GM13977 (cell line): ENCODE measurements around the gene TRIM28.

Experiments used
- DNase-seq: peaks from one replicate; pipeline ENCODE4 v3.0.0; 2012; ENCODE audit warnings: low spot score
- CTCF ChIP-seq: IDR thresholded peaks from 2 replicates; pipeline ENCODE4 v1.5.1; 2012; ENCODE audit warnings: mild to moderate bottlenecking, control low read depth; ENCODE audit not compliant: insufficient read depth; ENCODE audit errors: extremely low read depth, missing control alignments
- in situ Hi-C: fragments of 300-500 bp; cut with MboI; formaldehyde crosslinking; loops from one replicate; pipeline ENCODE4 v1.12.0; 2022; ENCODE audit warnings: low sequenced_read_pairs, low pct_unique_long_range_greater_than_20kb, mixed read lengths, inconsistent platforms; ENCODE audit not compliant: unreplicated experiment

Gene TRIM28

DNA sequence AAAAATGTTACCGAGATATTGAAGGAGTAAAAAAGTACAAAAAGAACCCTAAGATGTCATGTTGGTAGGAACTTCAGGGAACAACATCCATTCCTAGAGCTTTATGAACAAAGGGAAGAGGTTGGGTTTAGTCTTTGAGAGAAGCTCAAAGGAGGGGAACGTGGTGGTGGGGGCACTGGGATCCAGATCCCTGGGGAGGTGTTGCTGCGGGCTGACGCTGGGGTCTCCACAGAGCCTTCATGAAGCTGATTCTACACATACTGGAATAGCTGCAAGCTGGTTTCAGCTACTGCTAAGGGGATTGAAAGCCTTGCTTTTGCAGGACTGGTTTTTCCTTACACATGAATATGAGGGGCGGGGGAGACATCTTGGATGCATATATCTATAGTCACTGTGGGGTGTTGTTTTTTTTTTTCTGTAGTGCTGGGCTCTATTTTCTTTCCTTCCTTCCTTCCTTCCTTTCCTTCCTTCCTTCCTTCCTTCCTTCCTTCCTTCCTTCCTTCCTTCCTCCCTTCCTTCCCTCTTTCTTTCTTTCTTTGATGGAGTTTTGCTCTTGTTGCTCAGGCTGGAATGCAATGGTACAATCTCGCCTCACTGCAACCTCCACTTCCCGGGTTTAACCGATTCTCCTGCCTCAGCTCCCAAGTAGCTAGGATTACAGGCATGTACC lies 35.7 kb downstream of the TRIM28 start:
- no peak for TF ChIP-seq CTCF
- in situ Hi-C loops = no loop called here
- DNase-seq = no peak

DNA sequence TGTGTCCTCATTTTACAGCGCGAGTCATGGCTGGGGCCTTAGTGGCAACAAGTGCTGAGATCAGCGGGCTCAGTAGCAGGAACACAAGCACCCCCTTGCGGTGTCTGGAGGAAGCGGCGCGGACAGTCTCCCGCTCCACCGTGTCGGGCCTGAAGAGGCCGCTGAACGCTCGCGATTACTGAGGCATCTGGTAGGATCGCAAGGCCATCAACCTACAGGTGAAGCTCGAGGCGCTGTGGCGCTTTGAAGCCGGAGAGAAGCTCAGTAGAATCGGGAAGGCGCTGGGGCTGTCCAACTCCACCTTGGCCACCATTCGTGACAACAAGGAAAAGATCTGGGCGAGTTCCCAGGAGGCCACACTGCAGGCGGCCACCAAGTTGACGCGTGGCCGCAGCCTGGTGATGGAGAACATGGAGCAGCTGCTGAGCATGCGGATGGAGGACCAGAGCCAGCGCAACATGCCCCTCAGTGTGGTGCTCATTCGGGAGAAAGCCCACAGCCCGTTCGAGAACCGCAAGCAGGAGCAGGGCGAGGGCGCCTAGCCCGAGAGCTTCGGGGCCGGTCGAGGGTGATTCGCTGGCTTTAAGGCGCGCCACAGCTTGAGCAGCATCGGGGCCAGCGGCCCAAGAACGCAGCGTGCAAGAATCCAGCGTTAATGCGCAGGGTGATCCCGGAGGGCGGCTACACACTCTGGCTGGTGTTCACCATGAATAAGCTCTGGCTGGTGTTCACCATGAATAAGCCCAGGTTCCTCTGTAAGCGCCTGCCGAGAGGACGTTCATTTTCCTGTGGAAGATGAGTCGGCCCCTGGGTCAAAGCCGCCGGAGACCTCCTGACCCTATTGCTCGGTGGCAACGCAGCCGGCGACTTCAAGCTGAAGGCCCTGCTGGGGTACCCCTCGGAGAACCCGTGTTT lies 37.6 kb downstream of the TRIM28 start:
- peak; percentile 89 for DNase-seq
- TF ChIP-seq CTCF = peak; percentile 99
- in situ Hi-C loops = no loop called here

DNA sequence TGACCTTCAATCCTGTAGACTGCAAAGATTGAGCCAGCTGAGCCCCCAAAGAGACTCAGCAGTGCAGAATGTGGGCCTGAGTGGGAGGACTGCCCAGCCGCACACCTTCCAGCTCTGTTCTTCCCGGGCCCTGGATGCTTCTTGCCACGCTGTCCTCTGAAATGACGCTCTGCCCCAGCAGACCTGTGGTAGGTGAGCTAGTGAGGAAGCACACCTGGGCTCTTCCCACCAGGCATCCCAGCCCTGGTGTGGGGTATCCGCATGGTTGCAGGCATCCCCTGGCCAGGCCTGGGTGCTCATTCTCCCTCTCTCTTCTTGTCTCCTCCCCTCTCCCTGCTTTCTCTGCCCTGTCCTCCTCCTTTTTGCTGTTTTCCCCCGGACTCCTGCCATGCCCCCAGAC lies 39.1 kb downstream of the TRIM28 start:
- in situ Hi-C loops = no loop called here
- no peak for TF ChIP-seq CTCF
- no peak for DNase-seq

GRCh38 chr19:58584498-58585441 lies 40.9 kb downstream of the TRIM28 start:
- in situ Hi-C loops = no loop called here
- no peak for DNase-seq
- no peak for TF ChIP-seq CTCF

DNA sequence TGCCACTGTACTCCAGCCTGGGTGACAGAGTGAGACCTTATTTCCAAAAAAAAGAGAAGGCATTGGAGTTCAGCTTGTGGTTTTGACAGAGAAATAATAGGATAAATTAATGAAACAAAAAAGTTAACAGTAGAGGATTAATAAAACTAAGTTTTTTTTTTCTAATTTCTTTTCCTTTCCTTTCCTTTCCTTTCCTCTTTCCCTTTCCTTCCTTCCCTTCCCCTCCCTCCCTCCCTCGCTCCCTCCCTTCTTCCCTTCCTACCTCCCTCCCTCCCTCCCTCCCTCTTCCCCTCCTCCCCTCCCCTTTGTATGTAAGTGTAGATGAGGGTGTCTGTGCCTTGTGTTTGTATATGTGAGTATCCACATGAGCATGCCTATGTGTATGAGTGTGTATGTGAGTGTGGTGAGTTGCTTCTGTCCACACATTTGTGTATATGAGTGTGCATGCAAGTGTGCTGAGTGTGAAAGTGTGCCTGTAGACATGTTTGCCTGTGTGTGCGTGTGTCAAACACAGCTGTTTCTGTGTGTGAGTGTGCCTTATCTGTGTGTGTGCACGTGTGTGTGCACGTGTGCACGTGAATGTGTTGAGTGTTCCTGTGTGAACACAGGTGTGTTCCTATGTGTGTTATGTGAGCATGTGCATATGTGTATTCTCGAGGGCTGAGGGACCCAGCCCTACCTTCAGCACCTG lies 41.7 kb downstream of the TRIM28 start:
- no peak for DNase-seq
- no peak for TF ChIP-seq CTCF
- in situ Hi-C loops = no loop called here
